ENCODE data around the gene NT5DC4. TPM values are rescaled to one million over a fixed set of nuclear protein-coding genes. Genes with fewer than 3 reads are reported as not detected.
"Not testable (repeated sequence)": the region's sequence is repeated elsewhere in the genome, so short reads cannot be mapped to it uniquely, and the experiment has no call there.

Gene NT5DC4
- total RNA-seq, 4 donors from 2014 or later = not detected

DNA sequence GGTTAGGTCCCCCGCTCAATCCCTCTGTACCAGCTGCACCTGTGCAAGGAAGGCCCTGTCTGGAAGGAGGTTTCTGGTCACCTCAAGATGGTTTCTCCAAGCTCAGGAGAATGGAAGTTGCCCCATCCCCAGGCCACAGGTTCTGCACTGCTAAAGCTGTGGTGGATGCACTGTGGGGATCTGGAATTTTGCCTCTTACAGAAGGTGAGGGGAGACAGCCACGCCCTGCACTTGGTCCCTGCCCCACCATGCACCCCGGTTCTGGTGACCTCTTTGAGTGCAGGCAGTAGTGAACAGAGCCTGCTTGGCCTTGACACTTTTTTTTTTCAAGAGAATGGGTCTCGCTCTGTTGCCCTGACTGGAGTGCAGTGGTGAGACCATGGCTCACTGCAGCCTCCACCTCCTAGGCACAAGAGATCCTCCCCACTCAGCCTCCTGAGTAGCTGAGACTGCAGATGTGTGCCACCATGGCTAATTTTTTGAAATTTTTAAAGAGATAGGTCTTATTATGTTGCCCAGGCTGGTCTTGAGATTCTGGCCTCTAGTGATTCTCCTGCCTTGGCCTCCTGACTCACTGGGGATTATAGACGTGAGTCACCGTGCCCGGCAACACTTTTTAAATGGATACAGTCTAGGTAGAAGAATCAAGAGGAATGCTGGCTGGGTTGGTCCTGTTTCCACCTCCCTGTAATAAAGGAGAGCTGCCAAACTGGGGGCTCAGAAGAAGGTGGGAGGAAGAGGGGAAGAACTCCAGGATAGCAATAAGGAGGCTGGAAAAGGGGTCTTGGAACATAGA lies 5.8 kb upstream of the NT5DC4 start:
- H3K4me1 ChIP-seq = no peaks in the 10 kb centered on the region

DNA sequence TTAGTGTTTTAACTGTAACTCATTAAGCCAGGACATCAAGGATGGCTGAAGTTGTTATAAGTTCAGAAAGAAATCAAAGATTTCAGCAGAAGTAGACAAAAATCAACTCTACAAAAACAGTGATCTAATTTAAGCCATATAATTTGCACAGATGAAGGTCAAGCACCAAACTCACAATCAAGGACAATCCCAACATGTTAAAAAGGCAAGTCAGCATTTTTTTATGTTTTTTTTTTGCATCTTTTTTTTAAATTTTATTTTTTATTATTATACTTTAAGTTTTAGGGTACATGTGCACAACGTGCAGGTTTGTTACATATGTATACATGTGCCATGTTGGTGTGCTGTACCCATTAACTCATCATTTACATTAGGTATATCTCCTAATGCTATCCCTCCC lies 4.7 kb upstream of the NT5DC4 start:
- DNase-seq; H3K9me3 ChIP-seq; H3K4me1 ChIP-seq; H3K27me3 ChIP-seq; H3K4me3 ChIP-seq; H3K27ac ChIP-seq; intact Hi-C loops (cut with DNase I; ENCODE audit: low total_unique reads); H3K36me3 ChIP-seq: not testable (repeated sequence)

More for the DNA sequence above, 5.8 kb upstream of the NT5DC4 start:
- Histone ChIP-seq H3K4me3 (no peak overlapping the region), H3K27ac (no peak overlapping the region), H3K27me3 (no peaks in the 10 kb centered on the region), H3K36me3 (no peaks in the 10 kb centered on the region), H3K9me3 (no peaks in the 10 kb centered on the region)
- no peak for DNase-seq
- intact Hi-C loops (cut with DNase I; ENCODE audit: low total_unique reads) = no loop called here
- TF ChIP-seq POLR2A (IDR thresholded peaks at IDR 0.05) = no peak
- TF ChIP-seq, protein P1, sequence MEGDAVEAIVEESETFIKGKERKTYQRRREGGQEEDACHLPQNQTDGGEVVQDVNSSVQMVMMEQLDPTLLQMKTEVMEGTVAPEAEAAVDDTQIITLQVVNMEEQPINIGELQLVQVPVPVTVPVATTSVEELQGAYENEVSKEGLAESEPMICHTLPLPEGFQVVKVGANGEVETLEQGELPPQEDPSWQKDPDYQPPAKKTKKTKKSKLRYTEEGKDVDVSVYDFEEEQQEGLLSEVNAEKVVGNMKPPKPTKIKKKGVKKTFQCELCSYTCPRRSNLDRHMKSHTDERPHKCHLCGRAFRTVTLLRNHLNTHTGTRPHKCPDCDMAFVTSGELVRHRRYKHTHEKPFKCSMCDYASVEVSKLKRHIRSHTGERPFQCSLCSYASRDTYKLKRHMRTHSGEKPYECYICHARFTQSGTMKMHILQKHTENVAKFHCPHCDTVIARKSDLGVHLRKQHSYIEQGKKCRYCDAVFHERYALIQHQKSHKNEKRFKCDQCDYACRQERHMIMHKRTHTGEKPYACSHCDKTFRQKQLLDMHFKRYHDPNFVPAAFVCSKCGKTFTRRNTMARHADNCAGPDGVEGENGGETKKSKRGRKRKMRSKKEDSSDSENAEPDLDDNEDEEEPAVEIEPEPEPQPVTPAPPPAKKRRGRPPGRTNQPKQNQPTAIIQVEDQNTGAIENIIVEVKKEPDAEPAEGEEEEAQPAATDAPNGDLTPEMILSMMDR (IDR thresholded peaks at IDR 0.05) = no peak

DNA sequence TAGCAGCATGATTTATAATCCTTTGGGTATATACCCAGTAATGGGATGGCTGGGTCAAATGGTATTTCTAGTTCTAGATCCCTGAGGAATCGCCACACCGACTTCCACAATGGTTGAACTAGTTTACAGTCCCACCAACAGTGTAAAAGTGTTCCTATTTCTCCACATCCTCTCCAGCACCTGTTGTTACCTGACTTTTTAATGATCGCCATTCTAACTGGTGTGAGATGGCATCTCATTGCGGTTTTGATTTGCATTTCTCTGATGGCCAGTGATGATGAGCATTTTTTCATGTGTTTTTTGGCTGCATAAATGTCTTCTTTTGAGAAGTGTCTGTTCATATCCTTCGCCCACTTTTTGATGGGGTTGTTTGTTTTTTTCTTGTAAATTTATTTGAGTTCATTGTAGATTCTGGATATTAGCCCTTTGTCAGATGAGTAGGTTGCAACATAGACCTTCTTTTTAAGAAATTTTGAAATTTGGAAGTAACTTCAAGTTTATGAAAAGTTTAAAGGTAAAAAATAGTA lies 3.9 kb upstream of the NT5DC4 start:
- intact Hi-C loops (cut with DNase I; ENCODE audit: low total_unique reads); H3K4me3 ChIP-seq; H3K27me3 ChIP-seq; H3K9me3 ChIP-seq; H3K27ac ChIP-seq; H3K36me3 ChIP-seq; H3K4me1 ChIP-seq; DNase-seq: not testable (repeated sequence)

DNA sequence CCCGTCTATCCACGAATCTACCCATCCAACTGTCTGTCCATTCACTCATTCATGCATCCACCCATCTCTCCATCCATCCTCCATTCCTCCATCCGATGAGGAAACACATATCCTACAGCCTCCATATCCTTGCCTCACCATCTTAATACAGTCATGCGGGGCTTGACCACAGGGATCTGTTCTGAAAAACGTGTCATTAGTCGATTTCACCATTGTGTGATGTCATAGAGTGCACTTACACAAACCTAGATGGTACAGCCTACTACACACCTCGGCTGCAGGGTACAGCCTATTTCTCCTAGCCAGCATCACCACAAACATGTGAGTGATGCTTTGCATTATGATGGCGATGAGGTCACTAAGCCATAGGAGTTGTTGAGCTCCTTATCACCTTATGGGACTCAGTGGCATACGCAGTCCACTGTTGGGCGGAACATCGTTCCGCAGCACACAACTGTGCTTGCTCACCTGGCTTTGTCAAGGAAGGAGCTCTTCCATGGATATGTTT lies 1.9 kb upstream of the NT5DC4 start:
- Histone ChIP-seq H3K36me3 (no peaks in the 10 kb centered on the region), H3K27me3 (no peaks in the 10 kb centered on the region), H3K4me3 (no peak overlapping the region), H3K9me3 (no peaks in the 10 kb centered on the region), H3K27ac (no peak overlapping the region), H3K4me1 (no peaks in the 10 kb centered on the region)
- intact Hi-C loops (cut with DNase I; ENCODE audit: low total_unique reads) = no loop called here
- TF ChIP-seq, protein P1 (IDR thresholded peaks at IDR 0.05) = no peak
- no peak for TF ChIP-seq POLR2A (IDR thresholded peaks at IDR 0.05)
- DNase-seq = no peak

DNA sequence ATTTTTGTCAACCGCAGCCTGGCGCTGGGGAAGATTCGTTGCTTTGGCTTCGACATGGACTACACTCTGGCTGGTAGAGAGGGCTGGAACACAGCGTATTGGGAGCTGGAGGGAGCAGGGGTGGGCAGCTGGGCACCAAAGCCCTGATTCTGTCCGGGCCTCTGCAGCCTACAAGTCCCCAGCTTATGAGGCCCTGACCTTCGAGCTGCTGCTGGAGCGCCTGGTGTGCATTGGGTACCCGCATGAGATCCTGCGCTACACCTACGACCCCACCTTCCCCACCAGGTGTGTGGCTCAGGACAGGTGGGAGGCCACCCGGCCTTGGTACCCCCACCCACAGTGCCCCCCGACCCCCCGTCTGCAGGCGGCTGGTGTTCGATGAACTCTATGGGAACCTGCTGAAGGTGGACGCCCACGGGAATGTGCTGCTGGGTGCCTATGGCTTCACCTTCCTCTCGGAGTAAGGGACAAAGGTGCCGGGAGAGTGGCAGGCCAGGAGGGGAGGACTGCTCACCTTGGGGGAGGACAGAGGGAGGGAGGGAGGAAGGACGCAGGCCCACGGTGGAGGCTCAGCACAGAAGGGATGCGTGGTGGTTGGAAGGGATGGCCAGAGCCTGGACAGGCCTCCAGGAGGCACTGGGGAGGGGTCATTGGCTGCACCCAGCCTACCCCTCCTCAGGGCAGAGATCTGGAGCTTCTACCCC lies 1.2 kb downstream of the NT5DC4 start:
- DNase-seq = no peak
- no peaks in the 10 kb centered on the region for H3K27me3 ChIP-seq
- H3K4me1 ChIP-seq = no peaks in the 10 kb centered on the region
- H3K36me3 ChIP-seq = no peaks in the 10 kb centered on the region
- intact Hi-C loops (cut with DNase I; ENCODE audit: low total_unique reads) = loop anchor here (10.0 kb wide), 1 partner anchor 117 kb away; no protein-coding TSS in a partner anchor
- H3K9me3 ChIP-seq = no peaks in the 10 kb centered on the region
- H3K27ac ChIP-seq = no peak overlapping the region
- TF ChIP-seq, protein P1 (IDR thresholded peaks at IDR 0.05) = no peak
- no peak for TF ChIP-seq POLR2A (IDR thresholded peaks at IDR 0.05)
- no peak overlapping the region for H3K4me3 ChIP-seq

All from uterus (tissue), 4 donors.